ENCODE measurements around the gene ATP1A2.

The ATP1A2 gene

GRCh38 chr1:160085686-160086455, 29.7 kb upstream of the ATP1A2 start:
- peak; percentile 88 for DNase-seq

GRCh38 chr1:160086456-160086892, 29.1 kb upstream of the ATP1A2 start:
- no peak for DNase-seq

- no peak for DNase-seq
Measured at GRCh38 chr1:160087118-160087662, 28.4 kb upstream of the ATP1A2 start.

- DNase-seq: no peak
Measured at GRCh38 chr1:160089883-160090282, 25.7 kb upstream of the ATP1A2 start.

GRCh38 chr1:160090760-160091159, 24.8 kb upstream of the ATP1A2 start:
- no peak for DNase-seq

GRCh38 chr1:160091666-160092223, 23.8 kb upstream of the ATP1A2 start:
- no peak for DNase-seq

- no peak for DNase-seq
Measured at GRCh38 chr1:160092366-160093068, 23.0 kb upstream of the ATP1A2 start.

GRCh38 chr1:160093069-160093395, 22.5 kb upstream of the ATP1A2 start:
- DNase-seq: no peak

GRCh38 chr1:160093624-160094290, 21.8 kb upstream of the ATP1A2 start:
- DNase-seq: no peak

GRCh38 chr1:160094291-160094625, 21.3 kb upstream of the ATP1A2 start:
- no peak for DNase-seq

- no peak for DNase-seq
Measured at GRCh38 chr1:160094806-160095205, 20.8 kb upstream of the ATP1A2 start.

- DNase-seq: no peak
Measured at GRCh38 chr1:160095382-160096105, 20.0 kb upstream of the ATP1A2 start.

GRCh38 chr1:160096274-160097116, 19.1 kb upstream of the ATP1A2 start:
- no peak for DNase-seq

GRCh38 chr1:160097151-160097910, 18.2 kb upstream of the ATP1A2 start:
- no peak for DNase-seq

GRCh38 chr1:160097911-160098851, 17.4 kb upstream of the ATP1A2 start, which contains the start of gene IGSF8:
Gene IGSF8, minus strand, starts transcription at chr1:160098619. Its CDS starts 147 bp downstream, at chr1:160098472.
- peak; percentile 72 for DNase-seq

GRCh38 chr1:160098852-160099561, 16.6 kb upstream of the ATP1A2 start:
- peak; percentile 85 for DNase-seq

- DNase-seq: no peak
Measured at GRCh38 chr1:160099716-160100375, 15.7 kb upstream of the ATP1A2 start.

GRCh38 chr1:160101037-160101716, 14.4 kb upstream of the ATP1A2 start:
- peak; percentile 86 for DNase-seq
